GM19193 (cell line): ENCODE data around the gene GRK5.

Source experiments
- POLR2A ChIP-seq: IDR thresholded peaks from 4 replicates; pipeline ENCODE4 v1.6.1; 2011; ENCODE audit not compliant: insufficient read depth, insufficient read length; ENCODE audit errors: extremely low read depth

Gene GRK5

GRCh38 chr10:119337223-119337622, 129.9 kb downstream of the GRK5 start:
- TF ChIP-seq POLR2A: no peak

- no peak for TF ChIP-seq POLR2A
These were observed 130.5 kb downstream of the GRK5 start for GRCh38 chr10:119337796-119338432.

- TF ChIP-seq POLR2A: no peak
These were observed 131.7 kb downstream of the GRK5 start for GRCh38 chr10:119339109-119339508.

- no peak for TF ChIP-seq POLR2A
These were observed 133.6 kb downstream of the GRK5 start for GRCh38 chr10:119340893-119341458.

- TF ChIP-seq POLR2A: no peak
These were observed 134.3 kb downstream of the GRK5 start for GRCh38 chr10:119341459-119342301.

DNA sequence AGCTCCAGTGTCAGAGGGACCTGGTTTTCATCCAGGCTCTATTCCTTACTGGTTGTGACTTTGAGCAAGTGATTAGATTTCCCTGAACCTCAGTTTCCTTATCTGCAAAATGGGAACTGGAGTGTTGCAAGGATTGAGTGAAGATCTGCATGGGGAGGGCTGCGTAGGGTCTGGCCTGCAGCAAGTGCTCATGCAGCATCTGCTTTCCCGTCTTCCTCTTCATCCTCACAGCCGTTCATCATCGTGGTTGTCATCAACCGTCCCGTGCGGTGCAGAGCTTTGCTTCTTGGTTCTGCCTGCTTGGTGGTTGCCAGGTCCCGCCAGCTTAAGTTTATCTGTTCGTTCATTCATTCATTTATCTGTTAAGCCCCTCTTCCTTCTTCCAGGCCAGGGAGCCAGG, 135.0 kb downstream of the GRK5 start:
- no peak for TF ChIP-seq POLR2A

- TF ChIP-seq POLR2A: no peak
These were observed 135.7 kb downstream of the GRK5 start for GRCh38 chr10:119343011-119343601.

GRCh38 chr10:119344381-119344780, 137.0 kb downstream of the GRK5 start:
- TF ChIP-seq POLR2A: no peak

GRCh38 chr10:119346095-119346832, 138.9 kb downstream of the GRK5 start:
- no peak for TF ChIP-seq POLR2A

DNA sequence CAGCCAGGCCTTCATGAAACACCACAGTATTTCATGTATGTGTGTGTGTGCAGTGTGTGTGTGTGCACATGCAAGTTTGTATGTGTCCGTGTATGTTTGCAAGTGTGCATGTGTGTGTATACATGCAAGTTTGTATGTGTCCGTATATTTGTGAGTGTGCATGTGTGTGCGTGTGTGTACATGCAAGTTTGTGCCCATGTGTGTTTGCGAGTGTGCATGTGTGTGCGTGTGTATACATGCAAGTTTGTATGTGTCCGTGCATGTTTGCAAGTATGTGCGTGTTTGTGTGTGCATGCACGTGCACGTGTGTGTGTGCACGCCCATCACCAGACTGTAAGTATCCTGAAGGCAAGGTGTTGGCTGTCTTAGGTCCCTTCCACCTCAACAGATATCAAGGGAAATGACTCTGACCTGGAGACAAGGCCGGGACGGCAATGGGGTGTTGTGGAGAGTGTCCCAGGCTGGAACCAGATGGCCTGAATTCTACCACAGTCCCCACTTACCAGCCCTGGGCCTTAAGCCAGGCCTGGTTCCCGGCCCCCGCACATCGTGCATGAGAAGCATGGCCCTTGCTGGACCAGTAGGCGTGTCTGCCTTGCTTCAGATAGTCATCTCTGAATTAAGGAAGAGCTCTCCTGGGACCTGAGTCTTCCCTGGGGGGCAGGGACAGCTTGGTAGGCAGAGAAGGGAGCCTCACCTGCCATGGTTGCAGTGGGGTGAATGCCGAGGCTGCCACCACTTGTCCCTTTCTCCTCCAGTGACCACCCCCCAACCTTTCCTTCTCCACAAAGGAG, 140.0 kb downstream of the GRK5 start:
- no peak for TF ChIP-seq POLR2A

GRCh38 chr10:119348106-119348505, 140.7 kb downstream of the GRK5 start:
- no peak for TF ChIP-seq POLR2A

DNA sequence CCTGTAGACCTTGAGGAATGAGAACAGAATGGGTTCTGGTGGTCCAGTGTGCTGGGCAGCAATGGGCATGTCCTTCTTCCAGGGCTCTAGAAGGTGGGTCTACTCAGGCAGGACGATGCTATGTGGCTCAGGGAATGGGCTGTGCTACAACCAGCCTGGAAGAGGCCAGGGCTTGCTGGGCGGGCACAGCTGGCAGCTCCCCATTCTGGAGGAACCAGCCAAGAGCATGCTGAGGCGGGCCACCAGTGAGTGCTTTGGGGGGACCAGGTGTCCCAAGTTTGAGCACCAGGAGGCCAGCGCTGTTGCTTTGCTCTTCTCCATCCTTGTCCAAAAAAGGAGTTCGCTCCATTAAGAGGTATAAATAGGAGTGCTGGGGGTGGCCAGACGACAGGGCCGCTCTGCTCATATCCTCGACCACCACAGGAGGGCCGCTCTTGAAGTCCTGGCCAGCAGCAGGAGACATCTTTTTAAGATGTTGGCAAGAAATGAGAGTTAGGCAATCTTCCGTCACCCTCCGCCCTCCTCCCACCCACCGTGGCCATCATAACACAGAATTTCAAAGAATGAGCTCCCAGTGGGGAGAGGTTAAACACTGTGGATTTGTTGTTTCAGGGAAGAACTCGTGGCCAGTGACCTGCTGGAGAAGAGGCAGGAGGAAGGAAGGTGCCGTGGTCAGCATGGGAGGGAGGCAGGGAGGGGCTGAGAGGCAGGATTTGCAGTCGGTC, 141.3 kb downstream of the GRK5 start:
- no peak for TF ChIP-seq POLR2A

- no peak for TF ChIP-seq POLR2A
These were observed 142.0 kb downstream of the GRK5 start for GRCh38 chr10:119349341-119349740.
